ENCODE results near the gene TPM4.
A peak's percentile ranks its signal among the peaks of the same experiment; 100 is the strongest.
"Not testable (repeated sequence)": the region's sequence is repeated elsewhere in the genome, so short reads cannot be mapped to it uniquely, and the experiment has no call there.

Gene TPM4

GRCh38 chr19:16076154-16076957 lies at the start of gene TPM4:
TSS of gene TPM4 (plus strand) at chr19:16076495. CDS start at chr19:16076566, 71 bp downstream.
- Histone ChIP-seq H3K4me1 (ENCODE audit: insufficient read depth, low read length) (peaks cover 13% of the 10 kb centered on the region; the same call in 1 of the 2 replicates), H3K9ac (ENCODE audit: low read depth, low read length) (peak within 1 kb of the TSS; percentile 99), H3K27ac (ENCODE audit: low read length) (peak within 1 kb of the TSS; percentile 95), H3K4me3 (ENCODE audit: low read length) (peak within 1 kb of the TSS; percentile 97), H3K9me3 (ENCODE audit: insufficient read depth, low read depth, low read length) (no peaks in the 10 kb centered on the region), H3K36me3 (ENCODE audit: insufficient read depth, low read depth, low read length) (peaks cover 33% of the 10 kb centered on the region; the same call in 1 of the 2 replicates), H3K27me3 (ENCODE audit: insufficient read depth, low read length) (no peaks in the 10 kb centered on the region)

GRCh38 chr19:16026756-16027155 lies 49.5 kb upstream of the TPM4 start:
- Histone ChIP-seq H3K9me3 (ENCODE audit: insufficient read depth, low read depth, low read length) (peaks cover 32% of the 10 kb centered on the region), H3K9ac (ENCODE audit: low read depth, low read length) (no peak overlapping the region), H3K27ac (ENCODE audit: low read length) (no peak overlapping the region), H3K36me3 (ENCODE audit: insufficient read depth, low read depth, low read length) (no peaks in the 10 kb centered on the region), H3K4me1 (ENCODE audit: insufficient read depth, low read length) (no peaks in the 10 kb centered on the region), H3K27me3 (ENCODE audit: insufficient read depth, low read length) (no peaks in the 10 kb centered on the region), H3K4me3 (ENCODE audit: low read length) (no peak overlapping the region)

- Histone ChIP-seq H3K9me3 (ENCODE audit: insufficient read depth, low read depth, low read length) (peaks cover 28% of the 10 kb centered on the region; the same call in 1 of the 2 replicates), H3K27me3 (ENCODE audit: insufficient read depth, low read length) (no peaks in the 10 kb centered on the region), H3K4me1 (ENCODE audit: insufficient read depth, low read length) (no peaks in the 10 kb centered on the region), H3K27ac (ENCODE audit: low read length) (no peak overlapping the region), H3K9ac (ENCODE audit: low read depth, low read length) (no peak overlapping the region), H3K36me3 (ENCODE audit: insufficient read depth, low read depth, low read length) (no peaks in the 10 kb centered on the region), H3K4me3 (ENCODE audit: low read length) (no peak overlapping the region)
Observed at GRCh38 chr19:16027528-16027927, 48.8 kb upstream of the TPM4 start.

GRCh38 chr19:16030155-16030554 lies 46.1 kb upstream of the TPM4 start:
- H3K9ac ChIP-seq (ENCODE audit: low read depth, low read length); H3K4me1 ChIP-seq (ENCODE audit: insufficient read depth, low read length); H3K4me3 ChIP-seq (ENCODE audit: low read length); H3K27ac ChIP-seq (ENCODE audit: low read length); H3K27me3 ChIP-seq (ENCODE audit: insufficient read depth, low read length); H3K36me3 ChIP-seq (ENCODE audit: insufficient read depth, low read depth, low read length): not testable (repeated sequence)
- H3K9me3 ChIP-seq (ENCODE audit: insufficient read depth, low read depth, low read length), result peaks cover 21% of the 10 kb centered on the region; the same call in 1 of the 2 replicates

GRCh38 chr19:16030964-16031871 lies 45.1 kb upstream of the TPM4 start:
- Histone ChIP-seq H3K4me1 (ENCODE audit: insufficient read depth, low read length) (no peaks in the 10 kb centered on the region), H3K4me3 (ENCODE audit: low read length) (no peak overlapping the region), H3K9me3 (ENCODE audit: insufficient read depth, low read depth, low read length) (peaks cover 21% of the 10 kb centered on the region; the same call in 1 of the 2 replicates), H3K36me3 (ENCODE audit: insufficient read depth, low read depth, low read length) (no peaks in the 10 kb centered on the region), H3K27ac (ENCODE audit: low read length) (no peak overlapping the region), H3K9ac (ENCODE audit: low read depth, low read length) (no peak overlapping the region), H3K27me3 (ENCODE audit: insufficient read depth, low read length) (no peaks in the 10 kb centered on the region)

- Histone ChIP-seq H3K4me1 (ENCODE audit: insufficient read depth, low read length) (no peaks in the 10 kb centered on the region), H3K4me3 (ENCODE audit: low read length) (no peak overlapping the region), H3K9me3 (ENCODE audit: insufficient read depth, low read depth, low read length) (peaks cover 24% of the 10 kb centered on the region; the same call in 1 of the 2 replicates), H3K27ac (ENCODE audit: low read length) (no peak overlapping the region), H3K9ac (ENCODE audit: low read depth, low read length) (no peak overlapping the region), H3K27me3 (ENCODE audit: insufficient read depth, low read length) (no peaks in the 10 kb centered on the region), H3K36me3 (ENCODE audit: insufficient read depth, low read depth, low read length) (no peaks in the 10 kb centered on the region)
Observed at GRCh38 chr19:16031872-16032200, 44.5 kb upstream of the TPM4 start.

- Histone ChIP-seq H3K27me3 (ENCODE audit: insufficient read depth, low read length) (no peaks in the 10 kb centered on the region), H3K36me3 (ENCODE audit: insufficient read depth, low read depth, low read length) (no peaks in the 10 kb centered on the region), H3K4me1 (ENCODE audit: insufficient read depth, low read length) (no peaks in the 10 kb centered on the region), H3K9ac (ENCODE audit: low read depth, low read length) (no peak overlapping the region), H3K9me3 (ENCODE audit: insufficient read depth, low read depth, low read length) (peaks cover 24% of the 10 kb centered on the region; the same call in 1 of the 2 replicates), H3K27ac (ENCODE audit: low read length) (no peak overlapping the region), H3K4me3 (ENCODE audit: low read length) (no peak overlapping the region)
Observed at GRCh38 chr19:16032509-16033135, 43.7 kb upstream of the TPM4 start.

- Histone ChIP-seq H3K27ac (ENCODE audit: low read length) (no peak overlapping the region), H3K9me3 (ENCODE audit: insufficient read depth, low read depth, low read length) (peaks cover 26% of the 10 kb centered on the region; the same call in 1 of the 2 replicates), H3K9ac (ENCODE audit: low read depth, low read length) (no peak overlapping the region), H3K4me1 (ENCODE audit: insufficient read depth, low read length) (no peaks in the 10 kb centered on the region), H3K4me3 (ENCODE audit: low read length) (no peak overlapping the region), H3K27me3 (ENCODE audit: insufficient read depth, low read length) (no peaks in the 10 kb centered on the region), H3K36me3 (ENCODE audit: insufficient read depth, low read depth, low read length) (no peaks in the 10 kb centered on the region)
Observed at GRCh38 chr19:16033136-16033530, 43.2 kb upstream of the TPM4 start.

GRCh38 chr19:16033721-16034120 lies 42.6 kb upstream of the TPM4 start:
- Histone ChIP-seq H3K27ac (ENCODE audit: low read length) (no peak overlapping the region), H3K27me3 (ENCODE audit: insufficient read depth, low read length) (no peaks in the 10 kb centered on the region), H3K4me3 (ENCODE audit: low read length) (no peak overlapping the region), H3K4me1 (ENCODE audit: insufficient read depth, low read length) (no peaks in the 10 kb centered on the region), H3K9ac (ENCODE audit: low read depth, low read length) (no peak overlapping the region), H3K9me3 (ENCODE audit: insufficient read depth, low read depth, low read length) (peaks cover 27% of the 10 kb centered on the region; the same call in 1 of the 2 replicates), H3K36me3 (ENCODE audit: insufficient read depth, low read depth, low read length) (no peaks in the 10 kb centered on the region)

- Histone ChIP-seq H3K4me1 (ENCODE audit: insufficient read depth, low read length) (no peaks in the 10 kb centered on the region), H3K27me3 (ENCODE audit: insufficient read depth, low read length) (no peaks in the 10 kb centered on the region), H3K9ac (ENCODE audit: low read depth, low read length) (no peak overlapping the region), H3K27ac (ENCODE audit: low read length) (no peak overlapping the region), H3K36me3 (ENCODE audit: insufficient read depth, low read depth, low read length) (no peaks in the 10 kb centered on the region), H3K9me3 (ENCODE audit: insufficient read depth, low read depth, low read length) (peaks cover 27% of the 10 kb centered on the region; the same call in 1 of the 2 replicates), H3K4me3 (ENCODE audit: low read length) (no peak overlapping the region)
Observed at GRCh38 chr19:16034180-16034579, 42.1 kb upstream of the TPM4 start.

- Histone ChIP-seq H3K36me3 (ENCODE audit: insufficient read depth, low read depth, low read length) (no peaks in the 10 kb centered on the region), H3K4me3 (ENCODE audit: low read length) (no peak overlapping the region), H3K9me3 (ENCODE audit: insufficient read depth, low read depth, low read length) (peaks cover 27% of the 10 kb centered on the region; the same call in 1 of the 2 replicates), H3K27me3 (ENCODE audit: insufficient read depth, low read length) (no peaks in the 10 kb centered on the region), H3K9ac (ENCODE audit: low read depth, low read length) (no peak overlapping the region), H3K27ac (ENCODE audit: low read length) (no peak overlapping the region), H3K4me1 (ENCODE audit: insufficient read depth, low read length) (no peaks in the 10 kb centered on the region)
Observed at GRCh38 chr19:16034958-16035560, 41.2 kb upstream of the TPM4 start.

Data from iPS-20b (cell line).